Superior temporal gyrus (tissue), 1 donor: ENCODE results near the gene HTRA2.

Source experiments
- DNase-seq: peaks from one replicate; pipeline ENCODE4 v3.0.0-alpha.2; 2016; ENCODE audit errors: extremely low spot score

Gene HTRA2

GRCh38 chr2:74515981-74516633 is 13.6 kb upstream of the HTRA2 start:
- no peak for DNase-seq

- no peak for DNase-seq
Measured at GRCh38 chr2:74516650-74517049, 13.1 kb upstream of the HTRA2 start.

GRCh38 chr2:74522516-74522915 is 7.2 kb upstream of the HTRA2 start:
- no peak for DNase-seq

DNA sequence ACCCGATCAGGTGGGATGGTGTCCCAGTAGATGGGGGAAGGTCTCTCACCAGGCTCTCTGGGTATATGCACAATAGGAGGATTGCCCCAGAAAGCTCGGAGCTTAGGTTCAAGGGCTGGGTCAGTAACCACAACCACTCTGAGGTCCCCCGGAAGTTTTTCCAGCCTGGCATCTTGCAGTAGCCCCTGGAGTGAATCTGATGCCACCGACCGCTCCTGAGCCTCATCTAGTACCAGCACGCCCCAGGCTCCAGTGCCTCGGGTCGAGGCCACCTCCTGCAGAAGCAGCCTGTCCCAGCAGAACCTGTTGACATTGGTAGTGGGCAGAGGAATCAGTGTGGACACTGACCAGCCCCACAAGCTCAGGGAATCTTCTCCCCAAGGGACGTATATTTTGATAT is 5.7 kb upstream of the HTRA2 start:
- DNase-seq: no peak

DNA sequence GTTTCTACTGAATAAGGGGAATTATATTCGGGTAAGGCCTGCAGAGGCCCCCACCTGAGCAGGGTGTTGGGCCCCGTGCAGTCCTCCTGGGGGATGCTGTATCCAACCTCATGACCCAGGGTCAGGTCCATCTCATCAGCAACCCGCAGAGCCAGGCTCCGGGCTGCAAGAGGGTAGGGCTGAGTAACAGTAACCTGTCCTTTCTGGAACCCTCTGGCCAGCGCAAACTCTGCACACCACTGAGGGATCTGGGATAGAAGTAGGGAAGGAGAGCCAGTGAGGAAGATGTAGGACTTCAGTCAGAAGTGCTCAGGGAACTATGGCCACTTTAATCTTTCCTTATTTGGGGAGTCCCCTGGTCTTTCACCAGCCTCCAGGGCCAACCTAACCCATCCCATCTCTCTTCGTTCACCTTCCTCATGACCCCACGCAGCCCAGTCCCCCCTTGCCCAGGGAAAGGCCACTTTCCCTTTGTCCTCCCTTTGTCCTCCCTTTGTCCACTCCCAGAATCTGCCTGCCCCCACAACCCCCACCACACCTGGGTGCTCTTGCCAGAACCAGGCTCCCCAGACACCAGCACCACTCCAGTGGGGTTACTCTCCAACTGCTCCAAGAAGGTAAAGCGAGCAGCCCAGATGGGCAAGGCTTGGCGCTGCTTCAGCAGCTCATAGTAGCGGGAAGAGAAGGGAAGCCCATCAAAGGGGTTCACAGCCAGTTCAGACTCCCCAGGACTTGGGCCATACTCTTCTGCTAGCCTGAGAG is 4.6 kb upstream of the HTRA2 start:
- DNase-seq: no peak

DNA sequence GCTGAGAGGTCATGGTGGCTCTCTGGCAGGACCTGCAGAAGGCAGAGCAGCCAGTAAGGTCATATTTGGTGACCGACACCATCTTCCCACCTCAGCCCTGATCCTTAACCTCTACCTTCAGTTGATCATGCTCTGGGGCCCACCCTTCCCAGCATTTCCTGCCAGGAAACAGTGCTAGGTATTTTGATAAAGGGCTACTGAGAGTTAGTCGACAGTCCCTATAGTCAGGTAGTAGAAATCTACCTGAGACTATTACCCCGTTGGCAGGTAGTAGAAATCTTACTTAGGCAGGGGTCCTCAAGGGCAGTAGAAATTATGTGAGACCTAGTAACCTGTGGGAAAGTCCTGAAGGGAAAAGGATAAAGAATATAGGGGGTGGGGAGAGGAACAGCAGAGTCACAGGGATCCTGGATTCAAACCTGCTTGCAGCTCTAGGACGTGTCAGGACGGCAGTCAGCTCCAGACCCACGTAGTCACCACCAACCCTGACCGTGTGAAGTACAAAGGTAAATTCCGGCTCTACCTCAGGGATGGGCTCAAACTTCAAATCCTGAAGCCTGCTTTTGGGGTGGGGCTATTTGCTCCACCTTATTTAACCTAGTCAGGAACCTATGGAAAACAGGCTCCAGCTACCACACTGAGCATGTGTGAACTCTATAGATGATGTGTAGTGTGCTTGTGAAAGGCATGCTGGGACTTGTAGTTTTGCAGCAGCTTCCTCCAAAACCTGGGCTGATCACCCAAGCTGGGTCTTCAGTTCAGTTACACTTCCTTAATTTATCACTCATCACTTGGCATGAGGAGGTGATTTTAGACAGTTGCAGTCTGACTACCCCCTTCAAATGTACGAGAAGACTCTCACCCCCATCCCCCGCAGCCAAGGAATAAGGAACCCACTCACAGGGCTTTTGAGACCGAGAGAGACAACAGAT is 3.8 kb upstream of the HTRA2 start, which contains the start of gene DQX1:
Gene DQX1, minus strand, starts transcription at position 515 of the 932 bp plus-strand sequence. Its CDS starts 502 bp downstream, at position 13.
- no peak for DNase-seq

DNA sequence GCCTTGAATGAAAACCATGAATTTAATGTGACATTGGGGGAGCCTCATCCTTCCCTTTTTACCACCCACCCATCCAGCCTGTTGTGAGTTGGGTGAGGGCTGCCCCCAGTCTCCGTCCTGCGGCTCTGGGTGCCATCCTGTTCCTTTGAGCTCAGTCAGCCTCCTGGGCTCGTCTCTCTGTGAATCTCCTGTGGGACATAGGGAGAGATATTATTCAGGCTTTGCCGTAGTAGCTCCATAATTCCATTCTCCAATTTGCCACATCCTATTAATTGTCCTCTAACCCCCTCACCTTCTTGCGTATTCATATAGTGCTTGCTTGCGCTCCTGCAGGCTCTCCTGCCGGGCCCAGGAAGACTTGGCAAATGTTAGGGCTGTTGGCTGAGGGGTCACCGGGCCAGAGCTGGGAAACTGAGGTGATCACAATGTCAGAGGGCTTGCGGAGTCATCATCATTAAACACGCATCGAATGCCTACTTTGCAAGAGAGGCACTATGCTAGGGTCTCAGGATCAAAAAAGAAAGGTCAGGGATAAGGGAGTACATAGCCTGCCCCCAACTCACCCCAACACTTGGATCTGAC is 3.0 kb upstream of the HTRA2 start:
- no peak for DNase-seq

DNA sequence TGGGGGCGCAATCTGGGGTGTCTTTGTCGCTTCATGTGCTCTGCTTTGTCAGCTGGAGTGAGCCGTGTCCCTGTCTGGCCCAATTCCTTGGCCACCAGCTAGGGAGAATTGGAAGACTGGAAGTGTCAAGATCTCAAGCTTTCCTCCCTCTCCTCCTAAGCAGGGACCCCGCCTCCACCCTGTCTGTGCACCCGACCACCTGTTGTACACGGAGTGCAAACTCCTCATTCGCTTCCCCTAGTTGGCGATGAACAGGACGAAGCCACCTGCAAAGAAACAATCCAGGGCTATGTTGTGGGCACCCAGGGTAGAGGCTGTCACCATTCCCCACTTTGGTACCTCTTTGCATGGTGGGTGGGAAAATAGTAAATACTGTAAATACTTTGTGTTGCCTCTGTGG is 2.0 kb upstream of the HTRA2 start:
- no peak for DNase-seq

- DNase-seq: no peak
Measured at GRCh38 chr2:74528600-74529356, 955 bp upstream of the HTRA2 start.

DNA sequence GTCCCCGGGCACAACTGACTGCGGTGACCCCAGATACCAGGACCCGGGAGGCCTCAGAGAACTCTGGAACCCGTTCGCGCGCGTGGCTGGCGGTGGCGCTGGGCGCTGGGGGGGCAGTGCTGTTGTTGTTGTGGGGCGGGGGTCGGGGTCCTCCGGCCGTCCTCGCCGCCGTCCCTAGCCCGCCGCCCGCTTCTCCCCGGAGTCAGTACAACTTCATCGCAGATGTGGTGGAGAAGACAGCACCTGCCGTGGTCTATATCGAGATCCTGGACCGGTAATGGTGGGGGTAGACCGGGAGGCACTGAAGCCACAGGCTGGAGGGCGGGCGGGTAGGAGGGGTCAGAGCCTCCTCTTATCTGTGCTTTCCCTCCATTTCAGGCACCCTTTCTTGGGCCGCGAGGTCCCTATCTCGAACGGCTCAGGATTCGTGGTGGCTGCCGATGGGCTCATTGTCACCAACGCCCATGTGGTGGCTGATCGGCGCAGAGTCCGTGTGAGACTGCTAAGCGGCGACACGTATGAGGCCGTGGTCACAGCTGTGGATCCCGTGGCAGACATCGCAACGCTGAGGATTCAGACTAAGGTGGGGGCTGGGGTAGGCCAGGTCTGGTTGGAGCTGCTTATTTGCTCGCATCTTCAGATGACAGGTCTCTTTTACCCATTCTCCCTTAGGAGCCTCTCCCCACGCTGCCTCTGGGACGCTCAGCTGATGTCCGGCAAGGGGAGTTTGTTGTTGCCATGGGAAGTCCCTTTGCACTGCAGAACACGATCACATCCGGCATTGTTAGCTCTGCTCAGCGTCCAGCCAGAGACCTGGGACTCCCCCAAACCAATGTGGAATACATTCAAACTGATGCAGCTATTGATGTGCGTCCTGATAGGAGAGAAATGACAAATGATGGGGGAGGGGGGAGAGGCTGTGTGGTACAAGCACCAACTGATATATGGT is 780 bp downstream of the HTRA2 start:
- no peak for DNase-seq

DNA sequence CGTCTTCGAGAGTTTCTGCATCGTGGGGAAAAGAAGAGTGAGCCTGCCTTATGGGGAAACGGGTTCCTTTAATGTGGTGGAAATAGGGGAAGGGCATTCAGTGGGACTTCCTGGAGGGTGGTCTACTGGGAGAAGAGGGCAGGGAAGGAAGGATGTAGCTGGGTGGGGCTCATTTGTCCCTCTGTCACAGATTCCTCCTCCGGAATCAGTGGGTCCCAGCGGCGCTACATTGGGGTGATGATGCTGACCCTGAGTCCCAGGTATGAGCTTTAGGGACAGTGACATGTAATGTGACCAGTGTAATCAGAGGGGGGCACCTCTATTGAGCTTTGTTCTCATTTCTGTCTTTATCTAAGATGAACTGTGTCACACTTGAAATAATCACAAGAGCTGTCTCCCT is 1.9 kb downstream of the HTRA2 start:
- DNase-seq: no peak

DNA sequence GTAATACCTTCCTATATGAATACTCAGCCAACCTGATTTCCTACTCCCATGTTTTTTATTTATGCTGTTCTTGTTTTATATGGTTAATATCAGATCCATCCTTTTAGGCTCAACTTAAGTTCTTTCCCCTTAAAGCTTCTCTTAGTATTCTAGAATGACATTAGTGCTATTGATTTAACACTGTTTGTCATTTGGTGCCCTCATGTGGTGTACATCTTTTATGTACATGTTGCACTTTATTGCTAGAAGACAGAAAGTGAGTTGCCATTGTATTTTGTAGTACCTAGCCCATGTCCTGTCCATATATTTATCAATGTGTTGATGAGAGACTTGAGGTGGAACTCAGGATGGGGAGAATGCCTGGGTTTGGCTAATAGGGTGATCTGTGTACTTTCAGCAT is 2.5 kb downstream of the HTRA2 start:
- DNase-seq: no peak

DNA sequence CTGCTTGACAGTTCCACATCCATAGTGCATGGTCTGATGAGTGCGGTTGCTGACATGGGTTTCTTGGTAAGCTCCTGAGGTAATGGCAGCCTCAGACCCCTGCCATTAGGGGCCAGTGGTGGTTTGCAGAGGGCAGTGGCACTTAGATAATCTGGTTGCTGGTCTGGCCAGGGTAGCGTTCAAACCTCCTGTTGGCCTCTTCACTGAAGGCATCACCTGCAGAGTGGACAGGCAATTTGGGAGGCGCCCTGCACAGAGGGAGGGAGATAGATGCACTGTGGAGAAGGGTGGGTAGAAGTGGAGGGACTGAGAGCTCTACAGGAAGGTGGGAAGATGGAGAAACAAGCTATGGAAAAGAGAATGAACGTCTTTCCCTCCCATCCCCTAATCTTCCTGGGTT is 3.7 kb downstream of the HTRA2 start:
- no peak for DNase-seq

DNA sequence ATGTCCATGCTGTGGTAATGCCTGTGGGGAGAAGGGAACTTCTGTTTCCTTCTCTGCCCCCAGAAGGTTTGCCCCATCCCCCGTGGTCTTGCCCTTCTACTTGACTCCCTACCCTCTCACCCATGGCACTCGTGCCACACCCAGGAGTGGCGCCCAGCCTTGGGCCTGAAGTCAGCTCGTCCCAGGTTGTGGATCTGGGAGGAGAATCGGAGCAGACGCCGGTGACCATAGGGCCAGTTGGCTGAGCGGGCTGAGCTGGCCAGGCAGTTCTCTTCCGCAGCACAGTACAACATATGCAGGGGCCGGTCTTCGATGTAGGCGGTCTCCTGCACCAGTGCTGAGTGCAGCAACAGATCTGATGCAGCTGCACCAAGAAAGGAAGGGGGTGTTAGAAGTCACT is 4.7 kb downstream of the HTRA2 start:
- no peak for DNase-seq

DNA sequence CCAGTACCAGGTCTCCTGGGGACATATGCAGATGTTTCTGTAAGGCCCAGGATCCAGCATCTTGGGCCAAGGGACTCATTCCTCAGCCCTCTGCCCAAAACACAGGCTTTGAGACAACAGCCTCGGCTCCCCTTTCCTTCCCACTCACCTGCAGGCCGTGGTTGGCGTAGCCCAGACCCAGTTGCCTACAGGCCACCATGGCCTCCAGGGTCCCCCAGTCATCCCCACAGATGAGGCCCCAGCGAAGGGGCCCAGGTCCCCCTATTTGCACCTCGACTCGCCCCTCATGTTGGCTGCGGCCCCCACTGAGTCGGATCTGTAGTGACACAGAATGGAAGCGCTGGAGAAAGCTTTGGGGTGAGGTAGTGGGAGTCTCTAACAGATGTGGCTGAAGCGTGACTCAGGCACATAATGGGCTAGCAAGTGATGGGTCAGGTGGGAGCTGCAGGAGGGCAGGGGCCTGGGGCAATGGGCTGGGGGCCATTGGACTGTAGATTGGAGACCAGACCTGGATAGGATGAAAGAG is 5.8 kb downstream of the HTRA2 start:
- DNase-seq: no peak

- no peak for DNase-seq
Measured at GRCh38 chr2:74536166-74536950, 6.6 kb downstream of the HTRA2 start.

- DNase-seq: no peak
Measured at GRCh38 chr2:74537140-74537539, 7.4 kb downstream of the HTRA2 start.

GRCh38 chr2:74538881-74539339 is 9.2 kb downstream of the HTRA2 start:
- DNase-seq: no peak

GRCh38 chr2:74540291-74540690 is 10.6 kb downstream of the HTRA2 start:
- DNase-seq: no peak
